GM21576 (cell line): ENCODE measurements around the gene MPHOSPH6.
"Not testable (repeated sequence)": the region's sequence is repeated elsewhere in the genome, so short reads cannot be mapped to it uniquely, and the experiment has no call there.

Experiments
- ATAC-seq: cut with Tn5 transposase; IDR thresholded peaks from one replicate; pipeline ENCODE4 v1.9.1; 2021; ENCODE audit warnings: mild to moderate bottlenecking, moderate library complexity; ENCODE audit not compliant: unreplicated experiment

The MPHOSPH6 gene

GRCh38 chr16:82124651-82125050 is 45.4 kb downstream of the MPHOSPH6 start:
- no peak for ATAC-seq

- no peak for ATAC-seq
These were observed 50.6 kb downstream of the MPHOSPH6 start for GRCh38 chr16:82119405-82119804.

GRCh38 chr16:82118749-82119148 is 51.3 kb downstream of the MPHOSPH6 start:
- no peak for ATAC-seq

- ATAC-seq = no peak
These were observed 53.5 kb downstream of the MPHOSPH6 start for GRCh38 chr16:82116535-82116934.

GRCh38 chr16:82113741-82114140 is 56.3 kb downstream of the MPHOSPH6 start:
- ATAC-seq = no peak

- no peak for ATAC-seq
These were observed 58.1 kb downstream of the MPHOSPH6 start for GRCh38 chr16:82111944-82112343.

- not testable (repeated sequence) for ATAC-seq
These were observed 60.8 kb downstream of the MPHOSPH6 start for GRCh38 chr16:82109266-82109665.

GRCh38 chr16:82108774-82109173 is 61.2 kb downstream of the MPHOSPH6 start:
- no peak for ATAC-seq

GRCh38 chr16:82108100-82108499 is 61.9 kb downstream of the MPHOSPH6 start:
- no peak for ATAC-seq

GRCh38 chr16:82105107-82105506 is 64.9 kb downstream of the MPHOSPH6 start:
- ATAC-seq = no peak
